ENCODE data around the gene PARD6B. TPM values are rescaled to one million over a fixed set of nuclear protein-coding genes. Genes with fewer than 3 reads are reported as not detected.

The PARD6B gene
- total RNA-seq, 1 donor from 2014 or later = 13.1 TPM

DNA sequence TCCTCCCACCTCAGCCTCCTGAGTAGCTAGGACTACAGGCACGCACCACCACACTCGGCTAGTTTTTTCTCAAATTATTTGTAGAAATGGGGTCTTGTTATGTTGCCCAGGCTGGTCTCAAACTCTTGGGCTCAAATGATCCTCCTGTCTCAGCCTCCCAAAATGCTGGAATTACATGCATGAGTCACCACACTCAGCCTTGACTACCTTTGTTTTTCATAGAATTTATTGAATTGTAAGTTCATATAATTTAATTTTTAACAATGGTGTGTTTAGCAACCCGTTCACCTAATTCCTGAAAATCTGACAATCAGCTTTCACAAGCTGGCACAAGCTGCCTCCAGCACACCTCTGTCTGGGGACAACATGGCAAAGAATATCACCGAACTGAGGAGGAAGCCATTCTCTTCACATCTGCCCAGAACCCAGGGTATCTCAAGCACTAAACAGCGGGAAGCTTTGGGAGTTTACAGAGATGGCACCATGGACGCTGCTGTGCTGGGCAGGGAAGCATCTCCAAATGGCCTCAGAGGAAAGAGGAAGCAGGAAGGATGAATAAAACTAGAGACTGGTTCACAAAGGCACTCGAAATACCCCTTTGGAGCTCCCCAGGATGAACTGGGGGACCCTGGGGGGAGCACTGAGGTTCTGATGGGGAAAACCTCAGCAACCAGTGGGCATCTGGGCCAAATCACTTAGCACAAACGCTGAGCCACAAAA, 43.0 kb upstream of the PARD6B start:
- Mint-ChIP-seq H3K36me3 (ENCODE audit: low read depth, unreplicated experiment) (no peaks in the 10 kb centered on the region), H3K4me1 (ENCODE audit: low read depth, unreplicated experiment) (peaks cover 15% of the 10 kb centered on the region), H3K9me3 (ENCODE audit: unreplicated experiment) (no peaks in the 10 kb centered on the region), H3K27ac (ENCODE audit: unreplicated experiment) (no peak overlapping the region), H3K27me3 (ENCODE audit: low read depth, unreplicated experiment) (peaks cover 26% of the 10 kb centered on the region), H3K4me3 (ENCODE audit: unreplicated experiment) (no peak overlapping the region)
- no peak overlapping the region for H2AFZ ChIP-seq (ENCODE audit: low read depth, low read length)
- no peaks in the 10 kb centered on the region for H3K79me2 ChIP-seq (ENCODE audit: insufficient read depth, low read length)
- DNase-seq (ENCODE audit: low read depth) (no peak), FAIRE-seq (no peak)
- no peaks in the 10 kb centered on the region for H3K36me3 ChIP-seq (ENCODE audit: insufficient read depth, low read length)
- H3K27me3 ChIP-seq (ENCODE audit: insufficient read depth, low read length) = peaks cover 2% of the 10 kb centered on the region
- no peak overlapping the region for H3K4me2 ChIP-seq (ENCODE audit: low read length)
- peaks cover 23% of the 10 kb centered on the region for H3K4me1 ChIP-seq (ENCODE audit: insufficient read depth, low read length)
- H4K20me1 ChIP-seq (ENCODE audit: insufficient read depth, low read length) = no peaks in the 10 kb centered on the region
- TF ChIP-seq, protein P1, sequence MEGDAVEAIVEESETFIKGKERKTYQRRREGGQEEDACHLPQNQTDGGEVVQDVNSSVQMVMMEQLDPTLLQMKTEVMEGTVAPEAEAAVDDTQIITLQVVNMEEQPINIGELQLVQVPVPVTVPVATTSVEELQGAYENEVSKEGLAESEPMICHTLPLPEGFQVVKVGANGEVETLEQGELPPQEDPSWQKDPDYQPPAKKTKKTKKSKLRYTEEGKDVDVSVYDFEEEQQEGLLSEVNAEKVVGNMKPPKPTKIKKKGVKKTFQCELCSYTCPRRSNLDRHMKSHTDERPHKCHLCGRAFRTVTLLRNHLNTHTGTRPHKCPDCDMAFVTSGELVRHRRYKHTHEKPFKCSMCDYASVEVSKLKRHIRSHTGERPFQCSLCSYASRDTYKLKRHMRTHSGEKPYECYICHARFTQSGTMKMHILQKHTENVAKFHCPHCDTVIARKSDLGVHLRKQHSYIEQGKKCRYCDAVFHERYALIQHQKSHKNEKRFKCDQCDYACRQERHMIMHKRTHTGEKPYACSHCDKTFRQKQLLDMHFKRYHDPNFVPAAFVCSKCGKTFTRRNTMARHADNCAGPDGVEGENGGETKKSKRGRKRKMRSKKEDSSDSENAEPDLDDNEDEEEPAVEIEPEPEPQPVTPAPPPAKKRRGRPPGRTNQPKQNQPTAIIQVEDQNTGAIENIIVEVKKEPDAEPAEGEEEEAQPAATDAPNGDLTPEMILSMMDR (IDR thresholded peaks at IDR 0.05; ENCODE audit: insufficient read depth, low read depth, low read length) = no peak
- TF ChIP-seq EZH2 (IDR thresholded peaks at IDR 0.05; ENCODE audit: insufficient read depth, low read length) = no peak
- no peak overlapping the region for H3K4me3 ChIP-seq (ENCODE audit: insufficient read depth, low read depth, low read length)
- H3K9me3 ChIP-seq (ENCODE audit: insufficient read depth, low read depth, low read length) = no peaks in the 10 kb centered on the region
- H3K9ac ChIP-seq (ENCODE audit: low read length) = no peak overlapping the region
- no peak overlapping the region for H3K27ac ChIP-seq (ENCODE audit: low read depth, low read length)

DNA sequence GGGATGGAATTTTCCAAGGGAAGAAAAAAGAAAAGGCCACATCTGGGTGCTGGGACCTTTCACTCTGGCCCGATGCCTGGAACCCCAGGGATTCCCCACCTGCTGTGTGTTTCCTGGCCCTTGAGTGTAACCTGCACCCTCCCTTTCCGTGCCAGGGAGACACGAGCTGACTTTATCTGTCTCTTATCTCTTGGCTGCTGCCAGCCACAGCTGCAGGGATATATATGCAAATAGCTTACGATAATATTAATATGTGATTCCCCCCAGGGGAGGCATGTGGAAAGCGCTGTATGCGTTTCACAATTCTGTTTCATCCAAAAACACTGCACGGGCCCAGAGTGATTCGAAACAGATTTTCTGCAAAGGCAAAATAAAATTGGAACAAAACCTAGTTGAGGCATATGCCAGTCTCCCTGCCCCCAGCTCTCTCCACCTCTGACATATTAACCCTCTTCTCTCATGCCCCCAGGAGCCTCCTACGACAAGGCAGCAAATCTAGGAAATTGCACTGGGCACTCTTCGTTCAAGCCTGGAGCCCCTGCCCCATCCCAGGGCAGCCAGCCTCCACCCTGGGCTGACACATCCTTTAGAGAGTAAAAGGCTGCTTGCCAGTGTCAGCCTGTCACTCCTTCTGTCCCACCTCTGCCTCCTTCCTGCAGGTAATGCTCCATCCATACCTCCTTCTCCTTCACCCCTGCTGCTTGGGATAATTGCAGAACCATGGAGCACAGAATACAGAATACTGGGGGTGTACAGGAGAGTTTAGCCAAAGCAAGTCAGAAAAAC, 41.3 kb upstream of the PARD6B start:
- H4K20me1 ChIP-seq (ENCODE audit: insufficient read depth, low read length) = no peaks in the 10 kb centered on the region
- H3K4me2 ChIP-seq (ENCODE audit: low read length) = peak overlapping the region; percentile 84
- no peaks in the 10 kb centered on the region for H3K79me2 ChIP-seq (ENCODE audit: insufficient read depth, low read length)
- no peak overlapping the region for H3K27ac Mint-ChIP-seq (ENCODE audit: unreplicated experiment)
- peak overlapping the region; percentile 67 for H3K9ac ChIP-seq (ENCODE audit: low read length)
- FAIRE-seq = no peak
- H3K4me1 Mint-ChIP-seq (ENCODE audit: low read depth, unreplicated experiment) = peaks cover 19% of the 10 kb centered on the region
- H3K9me3 Mint-ChIP-seq (ENCODE audit: unreplicated experiment) = no peaks in the 10 kb centered on the region
- peak overlapping the region; percentile 52 for H3K4me3 ChIP-seq (ENCODE audit: insufficient read depth, low read depth, low read length)
- no peak overlapping the region for H3K4me3 Mint-ChIP-seq (ENCODE audit: unreplicated experiment)
- H3K27ac ChIP-seq (ENCODE audit: low read depth, low read length) = no peak overlapping the region
- H2AFZ ChIP-seq (ENCODE audit: low read depth, low read length) = no peak overlapping the region
- no peaks in the 10 kb centered on the region for H3K36me3 ChIP-seq (ENCODE audit: insufficient read depth, low read length)
- no peaks in the 10 kb centered on the region for H3K36me3 Mint-ChIP-seq (ENCODE audit: low read depth, unreplicated experiment)
- peaks cover 26% of the 10 kb centered on the region for H3K27me3 Mint-ChIP-seq (ENCODE audit: low read depth, unreplicated experiment)
- H3K4me1 ChIP-seq (ENCODE audit: insufficient read depth, low read length) = peaks cover 26% of the 10 kb centered on the region
- H3K9me3 ChIP-seq (ENCODE audit: insufficient read depth, low read depth, low read length) = no peaks in the 10 kb centered on the region
- TF ChIP-seq, protein P1 (IDR thresholded peaks at IDR 0.05; ENCODE audit: insufficient read depth, low read depth, low read length) = no peak
- no peak for TF ChIP-seq EZH2 (IDR thresholded peaks at IDR 0.05; ENCODE audit: insufficient read depth, low read length)
- peaks cover 2% of the 10 kb centered on the region for H3K27me3 ChIP-seq (ENCODE audit: insufficient read depth, low read length)
- no peak for DNase-seq (ENCODE audit: low read depth)

Data from astrocyte (in vitro differentiated cells and primary cell).